MM.1S (cell line): ENCODE data around the gene EDC4.

Experiments used
- DNase-seq: peaks from one replicate; pipeline ENCODE4 v3.0.0-alpha.2; 2015
- H2AFZ ChIP-seq: fragments of 300-600 bp; sonication (generic); 2 replicates; pipeline ENCODE4 v1.6.0; 2016; ENCODE audit warnings: antibody characterized with exemption, low read length
- H3F3A ChIP-seq: fragments of 300-600 bp; sonication (generic); 2 replicates; pipeline ENCODE4 v1.6.1; 2016; ENCODE audit warnings: mild to moderate bottlenecking, antibody characterized with exemption, low read length, moderate library complexity, mixed read lengths; ENCODE audit not compliant: insufficient read depth
- H3K27ac ChIP-seq: fragments of 300-600 bp; sonication (generic); 2 replicates; pipeline ENCODE4 v1.5.1; 2016; ENCODE audit warnings: mild to moderate bottlenecking, low read length
- H3K27me3 ChIP-seq: fragments of 300-600 bp; sonication (generic); replicated peaks from 2 replicates; pipeline ENCODE4 v1.6.0; 2016; ENCODE audit warnings: low read length; ENCODE audit not compliant: insufficient read depth
- H3K36me3 ChIP-seq: fragments of 300-600 bp; sonication (generic); replicated peaks from 2 replicates; pipeline ENCODE4 v1.6.1; 2016; ENCODE audit warnings: mild to moderate bottlenecking, low read length, mixed read lengths; ENCODE audit not compliant: insufficient read depth
- H3K4me1 ChIP-seq: fragments of 300-600 bp; sonication (generic); 2 replicates; pipeline ENCODE4 v1.6.1; 2016; ENCODE audit warnings: low read length, mixed read lengths
- H3K4me2 ChIP-seq: fragments of 300-600 bp; sonication (generic); 2 replicates; pipeline ENCODE4 v1.6.0; 2016; ENCODE audit warnings: low read depth, low read length
- H3K4me3 ChIP-seq: fragments of 300-600 bp; sonication (generic); 2 replicates; pipeline ENCODE4 v1.5.1; 2016; ENCODE audit warnings: low read length, mixed read lengths
- H3K79me2 ChIP-seq: fragments of 300-600 bp; sonication (generic); 2 replicates; pipeline ENCODE4 v1.6.1; 2016; ENCODE audit warnings: mixed run types, low read length, mixed read lengths
- H3K9ac ChIP-seq: fragments of 300-600 bp; sonication (generic); 2 replicates; pipeline ENCODE4 v1.6.1; 2016; ENCODE audit warnings: low read length, mixed read lengths
- H3K9me2 ChIP-seq: fragments of 300-600 bp; sonication (generic); replicated peaks from 2 replicates; pipeline ENCODE4 v1.6.1; 2016; ENCODE audit warnings: mild to moderate bottlenecking, low read length, mixed read lengths; ENCODE audit not compliant: insufficient read depth
- H3K9me3 ChIP-seq: fragments of 300-600 bp; sonication (generic); replicated peaks from 2 replicates; pipeline ENCODE4 v1.6.1; 2016; ENCODE audit warnings: mild to moderate bottlenecking, low read length, mixed read lengths; ENCODE audit not compliant: insufficient read depth
- H4K20me1 ChIP-seq: fragments of 300-600 bp; sonication (generic); 2 replicates; pipeline ENCODE4 v1.6.1; 2016; ENCODE audit warnings: mild to moderate bottlenecking, low read length, moderate library complexity, mixed read lengths; ENCODE audit not compliant: insufficient read depth
- EZH2 ChIP-seq: fragments of 300-600 bp; sonication (generic); optimal IDR thresholded peaks from 2 replicates; pipeline ENCODE3; 2017; ENCODE audit warnings: low read depth, mild to moderate bottlenecking, antibody characterized with exemption, low read length, mixed read lengths
- EZH2phosphoT487 ChIP-seq: fragments of 300-600 bp; sonication (generic); IDR thresholded peaks from 2 replicates; pipeline ENCODE4 v1.6.1; 2018; ENCODE audit warnings: antibody characterized with exemption, low read length
- TF ChIP-seq, protein P1 (sequence below): fragments of 300-600 bp; sonication (generic); IDR thresholded peaks from 2 replicates; pipeline ENCODE4 v1.5.1; 2016; ENCODE audit warnings: antibody characterized with exemption, low read length, mixed read lengths

EDC4 gene

GRCh38 chr16:67926181-67926750 lies 53.4 kb downstream of the EDC4 start:
- H3K27me3 ChIP-seq, result no peaks in the 10 kb centered on the region
- no peaks in the 10 kb centered on the region for H3F3A ChIP-seq
- H3K9me2 ChIP-seq, result no peaks in the 10 kb centered on the region
- no peak overlapping the region for H3K27ac ChIP-seq
- no peak for DNase-seq
- H3K4me1 ChIP-seq, result no peaks in the 10 kb centered on the region
- no peak overlapping the region for H3K4me3 ChIP-seq
- H3K4me2 ChIP-seq, result no peak overlapping the region
- H4K20me1 ChIP-seq, result no peaks in the 10 kb centered on the region
- H3K79me2 ChIP-seq, result no peaks in the 10 kb centered on the region
- H3K9ac ChIP-seq, result no peak overlapping the region
- TF ChIP-seq, protein P1, sequence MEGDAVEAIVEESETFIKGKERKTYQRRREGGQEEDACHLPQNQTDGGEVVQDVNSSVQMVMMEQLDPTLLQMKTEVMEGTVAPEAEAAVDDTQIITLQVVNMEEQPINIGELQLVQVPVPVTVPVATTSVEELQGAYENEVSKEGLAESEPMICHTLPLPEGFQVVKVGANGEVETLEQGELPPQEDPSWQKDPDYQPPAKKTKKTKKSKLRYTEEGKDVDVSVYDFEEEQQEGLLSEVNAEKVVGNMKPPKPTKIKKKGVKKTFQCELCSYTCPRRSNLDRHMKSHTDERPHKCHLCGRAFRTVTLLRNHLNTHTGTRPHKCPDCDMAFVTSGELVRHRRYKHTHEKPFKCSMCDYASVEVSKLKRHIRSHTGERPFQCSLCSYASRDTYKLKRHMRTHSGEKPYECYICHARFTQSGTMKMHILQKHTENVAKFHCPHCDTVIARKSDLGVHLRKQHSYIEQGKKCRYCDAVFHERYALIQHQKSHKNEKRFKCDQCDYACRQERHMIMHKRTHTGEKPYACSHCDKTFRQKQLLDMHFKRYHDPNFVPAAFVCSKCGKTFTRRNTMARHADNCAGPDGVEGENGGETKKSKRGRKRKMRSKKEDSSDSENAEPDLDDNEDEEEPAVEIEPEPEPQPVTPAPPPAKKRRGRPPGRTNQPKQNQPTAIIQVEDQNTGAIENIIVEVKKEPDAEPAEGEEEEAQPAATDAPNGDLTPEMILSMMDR, result peak; percentile 4; the same call in 1 of the 2 replicates
- no peak for TF ChIP-seq EZH2
- no peak for TF ChIP-seq EZH2phosphoT487
- no peaks in the 10 kb centered on the region for H3K9me3 ChIP-seq
- no peaks in the 10 kb centered on the region for H3K36me3 ChIP-seq
- no peak overlapping the region for H2AFZ ChIP-seq

DNA sequence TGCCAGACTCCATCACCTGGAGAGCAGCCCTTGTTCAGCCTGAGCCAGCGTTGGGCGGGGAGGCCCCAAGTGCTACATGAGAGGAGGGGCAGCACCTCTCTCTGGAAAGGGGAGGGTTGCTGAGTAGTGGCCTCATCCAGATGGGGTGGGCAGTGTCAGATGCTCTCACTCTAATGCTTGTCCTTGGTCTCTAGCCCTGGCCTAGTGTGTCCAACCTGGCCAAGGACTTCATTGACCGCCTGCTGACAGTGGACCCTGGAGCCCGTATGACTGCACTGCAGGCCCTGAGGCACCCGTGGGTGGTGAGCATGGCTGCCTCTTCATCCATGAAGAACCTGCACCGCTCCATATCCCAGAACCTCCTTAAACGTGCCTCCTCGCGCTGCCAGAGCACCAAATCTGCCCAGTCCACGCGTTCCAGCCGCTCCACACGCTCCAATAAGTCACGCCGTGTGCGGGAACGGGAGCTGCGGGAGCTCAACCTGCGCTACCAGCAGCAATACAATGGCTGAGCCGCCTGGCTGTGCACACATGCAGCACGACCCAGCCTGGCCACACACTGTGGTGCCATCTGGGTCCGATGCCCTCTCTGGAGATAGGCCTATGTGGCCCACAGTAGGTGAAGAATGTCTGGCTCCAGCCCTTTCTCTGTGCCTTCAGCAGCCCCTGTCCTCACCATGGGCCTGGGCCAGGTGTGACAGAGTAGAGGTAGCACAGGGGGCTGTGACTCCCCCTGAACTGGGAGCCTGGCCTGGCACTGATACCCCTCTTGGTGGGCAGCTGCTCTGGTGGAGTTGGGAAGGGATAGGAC lies 54.5 kb downstream of the EDC4 start:
- TF ChIP-seq EZH2phosphoT487 (no peak), EZH2 (no peak)
- TF ChIP-seq, protein P1, result no peak
- DNase-seq, result no peak
- H2AFZ ChIP-seq, result no peak overlapping the region
- no peaks in the 10 kb centered on the region for H3K36me3 ChIP-seq
- H3K9me3 ChIP-seq, result no peaks in the 10 kb centered on the region
- no peaks in the 10 kb centered on the region for H3K79me2 ChIP-seq
- H3K9me2 ChIP-seq, result no peaks in the 10 kb centered on the region
- no peak overlapping the region for H3K9ac ChIP-seq
- no peak overlapping the region for H3K27ac ChIP-seq
- H4K20me1 ChIP-seq, result no peaks in the 10 kb centered on the region
- H3K4me1 ChIP-seq, result no peaks in the 10 kb centered on the region
- no peaks in the 10 kb centered on the region for H3K27me3 ChIP-seq
- no peak overlapping the region for H3K4me2 ChIP-seq
- no peaks in the 10 kb centered on the region for H3F3A ChIP-seq
- H3K4me3 ChIP-seq, result no peak overlapping the region

- DNase-seq, result no peak
- Histone ChIP-seq H3K4me3 (no peak overlapping the region), H3K36me3 (no peaks in the 10 kb centered on the region), H3K9me2 (no peaks in the 10 kb centered on the region), H3K4me1 (no peaks in the 10 kb centered on the region), H3K9me3 (no peaks in the 10 kb centered on the region), H2AFZ (no peak overlapping the region), H3F3A (no peaks in the 10 kb centered on the region), H4K20me1 (no peaks in the 10 kb centered on the region), H3K27ac (no peak overlapping the region), H3K27me3 (no peaks in the 10 kb centered on the region), H3K79me2 (no peaks in the 10 kb centered on the region), H3K9ac (no peak overlapping the region), H3K4me2 (no peak overlapping the region)
- no peak for TF ChIP-seq EZH2
- no peak for TF ChIP-seq EZH2phosphoT487
- TF ChIP-seq, protein P1, result no peak
Measured at GRCh38 chr16:67928147-67928546, 55.3 kb downstream of the EDC4 start.
